ENCODE data around the gene SLC12A4. TPM values are rescaled to one million over a fixed set of nuclear protein-coding genes. Genes with fewer than 3 reads are reported as not detected.
"Not testable (repeated sequence)": the region's sequence is repeated elsewhere in the genome, so short reads cannot be mapped to it uniquely, and the experiment has no call there.

Gene SLC12A4
- total RNA-seq, 2 donors from 2014 or later: 34.6 to 47.0 TPM

DNA sequence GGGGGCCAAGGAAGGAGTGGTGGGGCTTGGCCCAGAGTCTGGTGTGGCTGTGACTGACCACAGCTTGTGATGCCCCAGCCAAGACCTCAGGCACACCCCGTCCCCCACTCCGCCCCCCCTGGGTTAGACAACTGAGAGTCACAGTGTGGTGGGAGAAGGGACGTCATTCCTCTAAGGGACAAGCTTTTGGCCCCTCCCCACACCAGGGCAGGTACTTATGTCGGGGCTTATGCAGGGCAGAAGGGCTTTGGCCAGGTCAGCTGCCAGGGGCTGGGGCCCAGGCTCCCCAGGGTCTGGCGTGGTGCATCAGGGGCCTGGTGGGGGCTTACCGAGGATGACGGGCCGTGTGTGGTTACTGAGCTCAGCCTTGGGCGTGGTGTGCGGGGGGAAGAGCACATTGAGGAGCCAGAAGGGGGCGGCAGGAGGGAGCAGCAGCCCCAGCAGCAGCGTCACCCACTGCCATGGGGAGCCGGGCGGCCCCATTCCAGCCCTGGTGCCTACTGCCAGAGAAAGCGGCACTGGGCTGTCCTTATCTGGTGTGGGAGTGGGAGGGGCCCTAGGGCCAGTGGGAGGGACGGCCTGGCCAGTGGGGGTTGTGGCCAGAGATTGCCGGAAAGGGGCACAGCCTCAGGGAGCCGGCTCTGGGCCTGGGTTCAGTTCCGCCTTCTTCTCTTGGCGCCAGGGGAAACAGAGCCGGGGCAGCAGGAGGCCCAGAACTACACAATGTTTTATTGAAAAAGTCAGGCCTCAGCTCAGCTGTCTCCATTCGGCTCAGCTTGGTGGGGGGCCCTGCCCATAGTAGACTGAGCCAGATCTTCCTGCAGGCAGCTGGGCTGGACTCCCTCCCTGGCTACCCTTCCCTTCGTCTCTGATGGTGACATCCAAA lies 24.6 kb downstream of the SLC12A4 start, which contains the start of gene LCAT:
Gene LCAT, minus strand, starts transcription at position 502 of the 886 bp plus-strand sequence. Its CDS starts 19 bp downstream, at position 483.
- Mint-ChIP-seq H3K27ac (no peak within 1 kb of the TSS), H3K9me3 (no peaks in the 10 kb centered on the region), H3K4me1 (peaks cover 12% of the 10 kb centered on the region), H3K36me3 (ENCODE audit: low read depth) (peaks cover 21% of the 10 kb centered on the region), H3K27me3 (no peaks in the 10 kb centered on the region), H3K4me3 (no peak within 1 kb of the TSS)
- no peak for ATAC-seq (replicated peaks)

DNA sequence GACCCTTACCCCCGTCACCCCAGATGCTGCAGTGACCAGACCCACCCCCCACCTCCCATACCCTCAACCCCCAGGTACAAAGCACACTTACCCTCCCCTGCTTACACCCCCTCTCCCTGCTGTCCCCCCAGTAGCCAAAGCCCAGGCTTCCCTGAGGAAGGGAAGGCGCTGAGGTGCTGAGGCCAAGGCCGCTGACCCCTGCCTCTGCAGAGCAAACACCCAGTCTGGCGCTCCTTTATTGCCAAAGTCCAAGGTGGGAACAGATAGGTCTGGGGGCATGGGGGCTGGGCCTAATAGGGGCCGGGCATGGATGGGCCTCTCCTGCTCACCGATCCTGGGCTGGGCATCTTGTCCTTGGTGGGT lies 25.2 kb downstream of the SLC12A4 start:
- no peak overlapping the region for H3K27ac Mint-ChIP-seq
- no peak for ATAC-seq (replicated peaks)
- no peaks in the 10 kb centered on the region for H3K9me3 Mint-ChIP-seq
- H3K4me1 Mint-ChIP-seq: peaks cover 10% of the 10 kb centered on the region
- no peak overlapping the region for H3K4me3 Mint-ChIP-seq
- peaks cover 18% of the 10 kb centered on the region for H3K36me3 Mint-ChIP-seq (ENCODE audit: low read depth)
- no peaks in the 10 kb centered on the region for H3K27me3 Mint-ChIP-seq

DNA sequence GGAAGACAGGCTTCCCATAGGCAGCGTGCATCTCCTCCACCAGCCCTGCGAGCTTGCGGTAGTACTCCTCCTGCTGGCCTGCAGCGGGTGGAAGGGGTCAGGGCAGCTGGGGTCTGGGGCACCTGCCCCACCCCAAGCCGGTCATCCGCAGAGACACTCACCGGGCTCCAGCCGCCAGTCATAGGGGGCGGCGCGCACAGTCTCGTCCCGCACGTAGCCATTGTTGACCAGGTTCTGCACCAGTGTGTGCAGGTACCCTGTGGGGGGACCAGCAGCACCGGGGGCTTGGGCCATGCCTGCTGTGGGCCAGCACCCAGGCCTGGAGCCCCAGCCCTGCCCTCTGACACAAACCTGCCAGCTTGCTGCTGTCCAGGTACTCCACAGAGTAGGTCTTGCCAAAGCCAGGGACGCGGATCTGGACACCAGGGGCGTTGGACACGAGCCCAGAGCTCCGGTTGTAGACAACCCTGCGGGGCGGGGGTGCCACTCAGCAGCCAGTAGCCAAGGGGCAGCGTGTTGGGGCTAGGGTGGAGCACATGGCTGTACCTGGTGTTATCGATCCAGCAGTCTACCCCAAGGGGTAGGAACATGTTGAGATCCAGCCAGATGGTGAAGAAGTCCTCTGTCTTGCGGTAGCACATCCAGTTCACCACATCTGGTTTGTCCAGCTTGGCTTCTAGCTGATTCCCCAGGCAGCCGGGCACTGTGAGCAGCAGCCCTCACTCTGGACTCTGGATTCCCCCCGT lies 25.8 kb downstream of the SLC12A4 start:
- no peaks in the 10 kb centered on the region for H3K27me3 Mint-ChIP-seq
- H3K4me1 Mint-ChIP-seq: peaks cover 7% of the 10 kb centered on the region
- no peak overlapping the region for H3K4me3 Mint-ChIP-seq
- H3K27ac Mint-ChIP-seq: peak overlapping the region; percentile 56
- H3K9me3 Mint-ChIP-seq: no peaks in the 10 kb centered on the region
- H3K36me3 Mint-ChIP-seq (ENCODE audit: low read depth): peaks cover 14% of the 10 kb centered on the region
- ATAC-seq (replicated peaks): no peak

GRCh38 chr16:67942200-67942509 lies 26.3 kb downstream of the SLC12A4 start:
- Mint-ChIP-seq H3K27me3 (no peaks in the 10 kb centered on the region), H3K9me3 (no peaks in the 10 kb centered on the region), H3K27ac (peak overlapping the region; percentile 56), H3K4me3 (no peak overlapping the region), H3K36me3 (ENCODE audit: low read depth) (peaks cover 16% of the 10 kb centered on the region), H3K4me1 (peaks cover 11% of the 10 kb centered on the region)
- peak; percentile 61 for ATAC-seq (replicated peaks)

GRCh38 chr16:67941469-67942199 lies 26.8 kb downstream of the SLC12A4 start:
- H3K36me3 Mint-ChIP-seq (ENCODE audit: low read depth): peaks cover 21% of the 10 kb centered on the region
- H3K27me3 Mint-ChIP-seq: no peaks in the 10 kb centered on the region
- peak overlapping the region; percentile 56 for H3K27ac Mint-ChIP-seq
- ATAC-seq (replicated peaks): no peak
- H3K4me1 Mint-ChIP-seq: peaks cover 12% of the 10 kb centered on the region
- H3K4me3 Mint-ChIP-seq: no peak overlapping the region
- no peaks in the 10 kb centered on the region for H3K9me3 Mint-ChIP-seq

DNA sequence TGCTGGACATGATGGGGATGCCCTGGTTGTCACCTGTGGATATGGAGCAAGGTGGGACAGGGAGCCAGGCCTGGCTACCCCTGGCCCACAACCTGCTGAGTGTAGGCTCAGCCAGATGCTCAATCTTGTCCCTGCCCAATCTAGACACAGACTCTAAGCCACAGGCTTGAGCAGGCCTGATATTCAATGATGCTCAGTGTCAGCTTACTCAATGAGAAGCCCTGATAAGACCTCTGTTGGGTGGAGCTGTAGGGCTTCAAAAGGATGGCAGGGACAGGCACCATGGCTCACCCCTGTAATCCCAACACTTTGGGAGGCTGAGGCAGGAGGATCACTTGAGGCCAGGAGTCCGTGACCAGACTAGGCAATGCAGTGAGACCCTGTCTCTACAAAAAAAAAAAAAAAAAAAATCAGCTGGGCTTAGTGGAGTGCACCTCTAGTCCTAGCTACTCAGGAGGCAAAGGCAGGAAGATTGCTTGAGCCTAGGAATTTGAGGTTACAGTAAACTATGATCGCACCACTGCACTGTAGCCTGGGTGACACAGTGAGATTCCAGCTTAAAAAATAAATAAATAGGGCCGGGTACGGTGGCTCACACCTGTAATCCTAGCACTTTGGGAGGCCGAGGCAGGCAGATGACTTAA lies 27.9 kb downstream of the SLC12A4 start:
- Mint-ChIP-seq H3K9me3 (no peaks in the 10 kb centered on the region), H3K36me3 (ENCODE audit: low read depth) (peaks cover 24% of the 10 kb centered on the region), H3K4me3 (peak overlapping the region; percentile 48), H3K4me1 (peaks cover 12% of the 10 kb centered on the region), H3K27me3 (no peaks in the 10 kb centered on the region), H3K27ac (no peak overlapping the region)
- no peak for ATAC-seq (replicated peaks)

GRCh38 chr16:67939507-67940445 lies 28.7 kb downstream of the SLC12A4 start:
- H3K4me1 Mint-ChIP-seq: peaks cover 18% of the 10 kb centered on the region
- no peaks in the 10 kb centered on the region for H3K27me3 Mint-ChIP-seq
- ATAC-seq (replicated peaks): no peak
- H3K27ac Mint-ChIP-seq: no peak overlapping the region
- H3K36me3 Mint-ChIP-seq (ENCODE audit: low read depth): peaks cover 32% of the 10 kb centered on the region
- H3K4me3 Mint-ChIP-seq: peak overlapping the region; percentile 48
- no peaks in the 10 kb centered on the region for H3K9me3 Mint-ChIP-seq

DNA sequence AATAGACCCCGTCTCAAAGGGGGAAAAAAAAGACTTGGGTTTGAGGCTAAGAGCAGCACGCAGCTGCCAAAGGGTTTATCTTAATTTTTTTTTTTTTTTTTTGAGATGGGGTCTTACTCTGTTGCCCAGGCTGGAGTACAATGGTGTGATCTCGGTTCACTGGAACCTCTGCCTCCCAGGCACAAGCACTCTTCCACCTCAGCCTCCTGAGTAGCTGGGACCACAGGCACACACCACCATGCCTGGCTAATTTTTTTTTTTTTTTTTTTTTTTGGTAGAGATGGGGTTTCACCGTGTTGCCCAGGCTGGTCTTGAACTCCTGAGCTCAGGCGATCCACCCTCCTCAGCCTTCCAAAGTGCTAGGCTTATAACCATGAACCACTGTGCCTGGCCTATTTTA lies 30.7 kb downstream of the SLC12A4 start:
- not testable (repeated sequence) for H3K27me3 Mint-ChIP-seq; ATAC-seq (replicated peaks); H3K9me3 Mint-ChIP-seq
- Mint-ChIP-seq H3K27ac (peak overlapping the region; percentile 99), H3K4me3 (peak overlapping the region; percentile 81), H3K36me3 (ENCODE audit: low read depth) (peaks cover 53% of the 10 kb centered on the region), H3K4me1 (peaks cover 18% of the 10 kb centered on the region)

DNA sequence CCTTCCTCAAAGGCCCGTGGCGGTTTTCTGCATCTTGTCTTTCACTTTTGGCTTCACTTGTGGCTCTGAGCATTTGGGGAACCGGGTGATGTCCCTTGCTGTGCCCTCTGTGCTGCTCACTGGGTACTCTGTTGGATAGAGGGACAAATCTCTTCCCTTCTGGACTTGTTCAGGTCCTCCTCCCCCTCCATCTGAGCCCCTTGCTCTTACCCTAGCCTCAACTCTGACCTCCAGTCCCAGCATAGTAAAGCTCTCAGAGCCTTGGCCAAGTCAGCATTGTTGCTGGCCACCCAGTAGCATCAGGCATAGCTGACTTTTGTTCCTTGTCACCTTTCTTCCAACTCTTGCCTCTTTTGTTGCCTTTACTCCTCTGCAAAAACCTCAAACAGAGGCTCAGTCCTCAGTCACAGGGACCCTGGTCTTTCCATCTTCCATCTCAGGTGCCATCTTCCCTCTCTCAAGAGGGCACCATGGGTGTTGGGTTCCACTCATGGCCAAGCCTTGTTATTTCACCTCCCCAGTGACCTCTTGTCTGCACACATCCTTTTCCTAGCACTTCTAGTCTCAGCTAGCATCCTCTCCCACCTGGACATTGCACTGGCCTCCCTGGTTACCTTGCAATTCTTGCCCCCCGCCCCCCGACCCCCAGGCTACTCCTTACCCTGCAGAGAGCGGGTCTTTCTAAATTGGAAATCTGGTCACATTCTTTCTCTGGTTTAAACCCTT lies 31.4 kb downstream of the SLC12A4 start:
- peaks cover 18% of the 10 kb centered on the region for H3K4me1 Mint-ChIP-seq
- H3K9me3 Mint-ChIP-seq: no peaks in the 10 kb centered on the region
- H3K27ac Mint-ChIP-seq: peak overlapping the region; percentile 99
- peak overlapping the region; percentile 81 for H3K4me3 Mint-ChIP-seq
- H3K36me3 Mint-ChIP-seq (ENCODE audit: low read depth): peaks cover 60% of the 10 kb centered on the region
- no peaks in the 10 kb centered on the region for H3K27me3 Mint-ChIP-seq
- ATAC-seq (replicated peaks): peak; percentile 63

DNA sequence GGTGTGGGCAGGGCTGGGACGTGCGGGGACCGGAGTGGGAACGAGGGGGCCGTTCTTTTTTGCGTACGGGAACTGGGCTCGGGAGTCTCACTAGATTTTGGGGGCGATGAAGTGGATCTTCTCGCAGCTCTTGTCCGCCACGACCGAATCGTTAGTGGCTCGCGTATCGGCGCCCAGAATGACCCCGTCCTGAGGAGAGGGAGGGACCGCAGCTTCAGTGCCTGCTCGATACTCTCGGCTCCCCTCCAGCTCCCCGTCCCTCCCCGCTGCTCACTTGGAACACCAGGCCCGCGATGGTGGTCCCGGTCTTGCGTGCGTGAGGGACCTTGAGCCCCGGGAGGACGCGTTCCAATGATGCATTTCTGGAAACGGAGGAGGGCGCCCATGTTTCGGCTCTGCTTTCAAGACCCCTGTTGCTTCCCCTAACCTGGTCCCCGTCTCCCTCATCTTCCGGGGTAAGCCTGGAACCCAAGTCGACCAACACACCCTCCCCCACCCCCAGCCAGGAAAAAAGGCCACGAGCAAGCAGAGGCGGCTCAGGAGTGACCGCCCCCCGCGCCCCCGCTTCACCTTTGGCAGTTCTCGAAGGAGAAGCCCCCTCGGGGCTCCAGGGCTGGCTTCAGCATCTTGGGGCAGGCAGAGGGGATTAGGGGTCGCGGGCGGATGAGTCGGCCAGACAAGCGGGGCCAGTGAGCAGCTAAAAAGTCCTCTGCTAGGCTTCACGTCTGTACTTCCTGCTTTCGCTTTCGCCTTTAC lies 32.1 kb downstream of the SLC12A4 start, which contains the start of gene PSMB10:
Gene PSMB10, minus strand, starts transcription at position 727 of the 756 bp plus-strand sequence. Its CDS starts 101 bp downstream, at position 626.
- Mint-ChIP-seq H3K4me3 (peak within 1 kb of the TSS; percentile 81), H3K27ac (peak within 1 kb of the TSS; percentile 99), H3K27me3 (no peaks in the 10 kb centered on the region), H3K36me3 (ENCODE audit: low read depth) (peaks cover 63% of the 10 kb centered on the region), H3K9me3 (no peaks in the 10 kb centered on the region), H3K4me1 (peaks cover 18% of the 10 kb centered on the region)
- ATAC-seq (replicated peaks): peak; percentile 3

DNA sequence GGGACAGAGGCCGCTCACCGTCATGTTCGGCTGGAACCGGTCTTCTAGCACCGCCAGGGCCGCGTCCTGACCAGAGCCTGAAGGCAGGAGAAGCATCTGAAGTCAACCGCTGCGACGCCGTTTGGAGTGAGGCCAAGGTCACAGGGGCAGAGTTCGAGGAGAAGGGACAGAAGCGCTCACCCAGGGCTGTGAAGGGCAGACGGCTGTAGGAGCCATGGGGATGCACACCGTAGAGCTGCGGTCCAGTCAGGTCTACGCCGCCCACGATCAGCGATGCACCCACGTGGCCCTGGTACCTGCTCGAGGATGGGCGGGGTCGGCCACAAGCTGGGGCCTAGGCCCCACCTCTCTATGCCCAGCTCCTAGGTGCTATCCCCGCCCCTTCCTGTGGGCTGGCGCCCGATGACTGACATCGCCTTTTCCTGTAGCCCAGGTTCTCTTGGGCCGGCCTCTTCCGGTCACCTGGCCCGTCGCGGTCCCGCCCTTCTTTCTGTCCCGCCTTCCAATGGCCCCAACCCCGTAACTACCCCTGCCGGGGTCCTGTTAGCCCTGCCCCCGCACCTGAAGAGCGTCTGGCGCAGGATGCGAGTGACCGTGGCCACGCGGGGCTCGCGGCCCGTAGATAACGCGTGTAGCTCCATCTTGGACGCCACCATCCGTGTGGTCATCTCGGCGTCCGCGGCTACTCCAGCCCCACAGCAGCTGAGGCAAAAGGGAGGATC lies 32.9 kb downstream of the SLC12A4 start:
- no peaks in the 10 kb centered on the region for H3K27me3 Mint-ChIP-seq
- H3K4me1 Mint-ChIP-seq: peaks cover 18% of the 10 kb centered on the region
- peak overlapping the region; percentile 81 for H3K4me3 Mint-ChIP-seq
- peak; percentile 96 for ATAC-seq (replicated peaks)
- H3K27ac Mint-ChIP-seq: peak overlapping the region; percentile 99
- no peaks in the 10 kb centered on the region for H3K9me3 Mint-ChIP-seq
- peaks cover 67% of the 10 kb centered on the region for H3K36me3 Mint-ChIP-seq (ENCODE audit: low read depth)

DNA sequence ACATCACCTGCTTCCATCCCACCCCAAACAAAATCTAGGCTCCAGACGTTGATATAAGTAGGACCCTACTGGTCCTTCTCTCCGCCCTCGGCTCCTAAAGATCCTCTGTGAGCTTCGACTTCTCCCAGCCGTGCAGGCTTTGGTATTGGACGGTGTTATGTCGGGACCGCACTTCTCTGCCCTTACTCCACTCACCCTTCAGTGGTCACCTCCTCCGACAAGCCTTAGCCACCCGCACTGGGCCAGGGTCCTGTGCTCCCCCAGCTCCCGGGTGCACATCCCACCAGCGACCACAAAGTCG lies 33.4 kb downstream of the SLC12A4 start:
- peak overlapping the region; percentile 81 for H3K4me3 Mint-ChIP-seq
- H3K27ac Mint-ChIP-seq: peak overlapping the region; percentile 99
- H3K9me3 Mint-ChIP-seq: no peaks in the 10 kb centered on the region
- no peaks in the 10 kb centered on the region for H3K27me3 Mint-ChIP-seq
- H3K36me3 Mint-ChIP-seq (ENCODE audit: low read depth): peaks cover 73% of the 10 kb centered on the region
- no peak for ATAC-seq (replicated peaks)
- peaks cover 15% of the 10 kb centered on the region for H3K4me1 Mint-ChIP-seq

All from activated T-helper 17 cell treated with anti-CD3 and anti-CD28 coated beads, Interleukin-2, amount 50 U/mL, for 72 hours (primary cell).